H9 (cell line): Measurements from ENCODE around the gene CCDC172. TPM values are rescaled to one million over a fixed set of nuclear protein-coding genes. Genes with fewer than 3 reads are reported as not detected.

ENCODE experiments used
- DNase-seq: peaks from one replicate; pipeline ENCODE4 v3.0.0-alpha.2; 2017
- H2AFZ ChIP-seq: one replicate; pipeline ENCODE4 v1.6.1; 2013; ENCODE audit warnings: mild to moderate bottlenecking, low read length, control low read depth, moderate library complexity
- H2AK5ac ChIP-seq: 2 replicates; pipeline ENCODE4 v1.6.1; 2013; ENCODE audit warnings: low read length, control low read depth, mixed read lengths; ENCODE audit not compliant: insufficient read length
- H2BK120ac ChIP-seq: one replicate; pipeline ENCODE4 v1.6.1; 2013; ENCODE audit warnings: low read depth, mild to moderate bottlenecking, low read length, control low read depth, inconsistent platforms; ENCODE audit not compliant: poor library complexity, severe bottlenecking
- H2BK12ac ChIP-seq: 2 replicates; pipeline ENCODE4 v1.6.1; 2013; ENCODE audit warnings: low read length, control low read depth, mixed read lengths, low read depth; ENCODE audit not compliant: insufficient read length
- H2BK15ac ChIP-seq: 2 replicates; pipeline ENCODE4 v1.6.1; 2013; ENCODE audit warnings: low read depth, low read length, control low read depth
- H2BK20ac ChIP-seq: one replicate; pipeline ENCODE4 v1.6.1; 2013; ENCODE audit warnings: low read depth, mild to moderate bottlenecking, low read length, control low read depth, inconsistent platforms; ENCODE audit not compliant: poor library complexity, severe bottlenecking
- H2BK5ac ChIP-seq: 2 replicates; pipeline ENCODE4 v1.6.1; 2013; ENCODE audit warnings: low read length, control low read depth, mixed read lengths; ENCODE audit not compliant: insufficient read length
- H3K14ac ChIP-seq: 2 replicates; pipeline ENCODE4 v1.6.1; 2013; ENCODE audit warnings: low read length, control low read depth; ENCODE audit not compliant: insufficient read depth
- H3K18ac ChIP-seq: 2 replicates; pipeline ENCODE4 v1.6.1; 2013; ENCODE audit warnings: low read depth, mild to moderate bottlenecking, mixed read lengths, low read length, control low read depth; ENCODE audit not compliant: insufficient read length
- H3K23ac ChIP-seq: 2 replicates; pipeline ENCODE4 v1.6.1; 2013; ENCODE audit warnings: low read length, control low read depth, mixed read lengths, low read depth; ENCODE audit not compliant: insufficient read length
- H3K23me2 ChIP-seq: 2 replicates; pipeline ENCODE4 v1.6.1; 2013; ENCODE audit warnings: low read depth, mild to moderate bottlenecking, mixed read lengths, low read length, control low read depth; ENCODE audit not compliant: insufficient read length, poor library complexity, severe bottlenecking
- H3K27ac ChIP-seq: 2 replicates; pipeline ENCODE4 v1.5.1; 2013; ENCODE audit warnings: low read length, control low read depth, mixed read lengths, low read depth; ENCODE audit not compliant: insufficient read length
- H3K27me3 ChIP-seq: 2 replicates; pipeline ENCODE4 v1.6.1; 2013; ENCODE audit warnings: low read length, control low read depth, inconsistent platforms; ENCODE audit not compliant: insufficient read depth
- H3K4ac ChIP-seq: 2 replicates; pipeline ENCODE4 v1.6.1; 2013; ENCODE audit warnings: low read depth, mild to moderate bottlenecking, control low read depth, inconsistent platforms, low read length, moderate library complexity
- H3K4me1 ChIP-seq: 2 replicates; pipeline ENCODE4 v1.6.1; 2013; ENCODE audit warnings: low read length, control low read depth, inconsistent platforms; ENCODE audit not compliant: insufficient read depth
- H3K4me2 ChIP-seq: 2 replicates; pipeline ENCODE4 v1.6.1; 2013; ENCODE audit warnings: low read length, control low read depth, mixed read lengths; ENCODE audit not compliant: insufficient read length, insufficient read depth
- H3K56ac ChIP-seq: 2 replicates; pipeline ENCODE4 v1.6.1; 2013; ENCODE audit warnings: low read depth, mild to moderate bottlenecking, mixed read lengths, low read length, control low read depth; ENCODE audit not compliant: insufficient read length
- H3K79me1 ChIP-seq: 2 replicates; pipeline ENCODE4 v1.6.1; 2013; ENCODE audit warnings: low read depth, mild to moderate bottlenecking, moderate library complexity, low read length, control low read depth, inconsistent platforms; ENCODE audit not compliant: insufficient read depth, poor library complexity, severe bottlenecking
- H3K79me2 ChIP-seq: 2 replicates; pipeline ENCODE4 v1.6.1; 2013; ENCODE audit warnings: low read length, control low read depth, inconsistent platforms; ENCODE audit not compliant: insufficient read depth
- H3K9ac ChIP-seq: 2 replicates; pipeline ENCODE4 v1.6.1; 2013; ENCODE audit warnings: low read length, control low read depth, mixed read lengths; ENCODE audit not compliant: insufficient read length; ENCODE audit errors: extremely low read depth
- H3K9me3 ChIP-seq: one replicate; pipeline ENCODE4 v1.6.1; 2013; ENCODE audit warnings: low read depth, low read length, inconsistent platforms; ENCODE audit not compliant: control insufficient read depth
- H3T11ph ChIP-seq: one replicate; pipeline ENCODE4 v1.6.1; 2013; ENCODE audit warnings: mild to moderate bottlenecking, low read length, control low read depth, inconsistent platforms
- H4K20me1 ChIP-seq: one replicate; pipeline ENCODE4 v1.6.1; 2013; ENCODE audit not compliant: control insufficient read depth, insufficient read length, insufficient read depth
- H4K5ac ChIP-seq: 2 replicates; pipeline ENCODE4 v1.6.1; 2013; ENCODE audit warnings: low read depth, mild to moderate bottlenecking, mixed read lengths, low read length, control low read depth; ENCODE audit not compliant: insufficient read length
- H4K8ac ChIP-seq: replicated peaks from 2 replicates; pipeline ENCODE4 v1.6.1; 2013; ENCODE audit warnings: low read length, control low read depth, mixed read lengths, low read depth; ENCODE audit not compliant: insufficient read length
- H4K91ac ChIP-seq: 2 replicates; pipeline ENCODE4 v1.6.1; 2013; ENCODE audit warnings: low read depth, mild to moderate bottlenecking, moderate library complexity, mixed read lengths, low read length, control low read depth; ENCODE audit not compliant: insufficient read length
- H3K27ac Mint-ChIP-seq, 3 experiments: 2 replicates in 2 of 3; 3 replicates in 1 of 3; pipeline ENCODE4 v1.8.0; 2020 to 2021; ENCODE audit warnings: mixed read lengths in 3 of 3, mild to moderate bottlenecking in 1 of 3, moderate library complexity in 1 of 3
- H3K27me3 Mint-ChIP-seq: 2 replicates; pipeline ENCODE4 v1.8.0; 2021; ENCODE audit warnings: low read depth, mild to moderate bottlenecking, moderate library complexity, mixed read lengths
- H3K36me3 Mint-ChIP-seq, 3 experiments: 2 replicates in 2 of 3; 3 replicates in 1 of 3; pipeline ENCODE4 v1.8.0; 2020 to 2021; ENCODE audit warnings: low read depth in 3 of 3, mixed read lengths in 3 of 3; ENCODE audit not compliant: insufficient read depth in 1 of 3
- H3K4me1 Mint-ChIP-seq, 2 experiments: 2 replicates each; pipeline ENCODE4 v1.8.0; 2020; ENCODE audit warnings: mixed read lengths in 2 of 2
- H3K4me3 Mint-ChIP-seq, 2 experiments: 2 replicates in 1 of 2; 3 replicates in 1 of 2; pipeline ENCODE4 v1.8.0; 2020 to 2021; ENCODE audit warnings: mild to moderate bottlenecking in 2 of 2, mixed read lengths in 2 of 2, moderate library complexity in 1 of 2
- H3K9me3 Mint-ChIP-seq, 2 experiments: 2 replicates in 1 of 2; 3 replicates in 1 of 2; pipeline ENCODE4 v1.8.0; 2020; ENCODE audit warnings: mild to moderate bottlenecking in 2 of 2, mixed read lengths in 2 of 2, moderate library complexity in 1 of 2
- WGBS: extraction: QIAGEN DNeasy Blood & Tissue Kit; methylation state at CpG from one replicate; pipeline ENCODE4 v1.1.7; 2013; ENCODE audit warnings: missing lambda C conversion rate, low lambda C conversion rate, mixed read lengths; ENCODE audit not compliant: insufficient read length; ENCODE audit errors: extremely low coverage; 5-methylcytosine and 5-hydroxymethylcytosine counted together
- total RNA-seq: library from RNA; stranded (reverse); gene quantifications from 2 replicates; pipeline ENCODE4 v1.2.1, GENCODE V29; 2021
- TF ChIP-seq, protein P1 (sequence below): fragments of 200-600 bp; sonication (generic); conservative IDR thresholded peaks from 3 replicates; pipeline ENCODE4 v1.8.0; 2021; ENCODE audit warnings: antibody characterized with exemption, mild to moderate bottlenecking

Gene CCDC172
- total RNA-seq, 1 experiment from 2014 or later, result 1.3 TPM

DNA sequence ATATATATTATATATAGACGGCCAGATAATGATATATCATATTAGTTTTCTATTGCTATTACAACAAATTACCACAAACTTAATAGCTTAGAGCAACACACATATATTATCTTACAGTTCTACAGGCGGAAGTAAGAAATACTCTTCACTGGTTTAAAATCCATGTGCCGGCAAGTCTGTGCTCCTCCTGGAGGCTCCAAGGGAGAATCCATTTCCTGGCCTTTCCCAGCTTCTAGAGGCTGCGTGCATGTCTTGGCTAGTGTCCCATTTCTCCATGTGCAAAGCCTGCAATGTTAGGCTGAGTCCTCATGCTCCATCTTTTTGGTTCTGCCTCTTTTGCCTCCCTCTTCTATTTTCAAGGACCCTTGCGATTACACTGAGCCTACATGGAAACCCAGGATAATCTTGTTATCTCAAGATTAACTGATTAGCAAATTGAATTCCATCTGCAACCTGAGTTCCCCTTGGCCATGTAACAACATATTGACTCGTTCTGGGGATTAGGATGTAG lies 79.5 kb downstream of the CCDC172 start:
- Mint-ChIP-seq H3K36me3 (no peaks in the 10 kb centered on the region), H3K27me3 (no peaks in the 10 kb centered on the region), H3K4me1 (peaks cover 2 to 3% of the 10 kb centered on the region in 2 experiments; a peak in 2 of 4 replicates), H3K27ac (no peak overlapping the region), H3K4me3 (no peak overlapping the region), H3K9me3 (no peaks in the 10 kb centered on the region)
- Histone ChIP-seq H2BK15ac (no peak overlapping the region), H4K5ac (no peak overlapping the region), H4K8ac (no peak overlapping the region), H3K14ac (no peak overlapping the region), H4K20me1 (no peaks in the 10 kb centered on the region), H4K91ac (no peak overlapping the region), H3K27ac (no peak overlapping the region), H3K23ac (no peak overlapping the region), H2AK5ac (no peak overlapping the region), H3K18ac (no peak overlapping the region), H2BK5ac (no peak overlapping the region), H2BK20ac (no peak overlapping the region), H2BK120ac (no peak overlapping the region), H3K79me1 (no peaks in the 10 kb centered on the region), H3K27me3 (no peaks in the 10 kb centered on the region), H3K56ac (no peak overlapping the region), H2BK12ac (no peak overlapping the region), H3K79me2 (no peaks in the 10 kb centered on the region), H3K4me2 (no peak overlapping the region), H3K23me2 (no peaks in the 10 kb centered on the region), H3K9me3 (no peaks in the 10 kb centered on the region), H3K4me1 (no peaks in the 10 kb centered on the region), H3T11ph (no peak overlapping the region), H3K9ac (no peak overlapping the region), H2AFZ (no peak overlapping the region), H3K4ac (no peak overlapping the region)
- DNase-seq, result no peak
- TF ChIP-seq, protein P1, sequence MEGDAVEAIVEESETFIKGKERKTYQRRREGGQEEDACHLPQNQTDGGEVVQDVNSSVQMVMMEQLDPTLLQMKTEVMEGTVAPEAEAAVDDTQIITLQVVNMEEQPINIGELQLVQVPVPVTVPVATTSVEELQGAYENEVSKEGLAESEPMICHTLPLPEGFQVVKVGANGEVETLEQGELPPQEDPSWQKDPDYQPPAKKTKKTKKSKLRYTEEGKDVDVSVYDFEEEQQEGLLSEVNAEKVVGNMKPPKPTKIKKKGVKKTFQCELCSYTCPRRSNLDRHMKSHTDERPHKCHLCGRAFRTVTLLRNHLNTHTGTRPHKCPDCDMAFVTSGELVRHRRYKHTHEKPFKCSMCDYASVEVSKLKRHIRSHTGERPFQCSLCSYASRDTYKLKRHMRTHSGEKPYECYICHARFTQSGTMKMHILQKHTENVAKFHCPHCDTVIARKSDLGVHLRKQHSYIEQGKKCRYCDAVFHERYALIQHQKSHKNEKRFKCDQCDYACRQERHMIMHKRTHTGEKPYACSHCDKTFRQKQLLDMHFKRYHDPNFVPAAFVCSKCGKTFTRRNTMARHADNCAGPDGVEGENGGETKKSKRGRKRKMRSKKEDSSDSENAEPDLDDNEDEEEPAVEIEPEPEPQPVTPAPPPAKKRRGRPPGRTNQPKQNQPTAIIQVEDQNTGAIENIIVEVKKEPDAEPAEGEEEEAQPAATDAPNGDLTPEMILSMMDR, result no peak
- no CpG with 5 or more reads among the region's 6 CpGs for WGBS
